HepG2 (cell line): ENCODE measurements around the gene CPEB3. TPM values are rescaled to one million over a fixed set of nuclear protein-coding genes. Genes with fewer than 3 reads are reported as not detected.

Experiments
- ATAC-seq: fragments of 200-7000 bp; cut with Tn5 transposase; 3 replicates; pipeline ENCODE4 v1.9.1; 2020; ENCODE audit warnings: mild to moderate bottlenecking, moderate library complexity
- BruUV-seq: library from RNA; stranded (reverse); fragments of 400-500 nt; replicated peaks from 2 replicates; lab custom pipeline; 2021; lab: Mats Ljungman, UMichigan
- CTCF ChIA-PET: fragments of 300-600 bp; formaldehyde crosslinking; extraction: SDS; loops from one replicate; lab custom pipeline; 2021; ENCODE audit warnings: low total read pairs, inconsistent platforms, low intra/inter-chr PET ratio; lab: Yijun Ruan, JAX
- POLR2A ChIA-PET: fragments of 350-600 bp; sonication (Branson Sonifier 250); formaldehyde crosslinking; loops from one replicate; lab custom pipeline; 2020; ENCODE audit warnings: antibody characterized with exemption, inconsistent platforms; lab: Yijun Ruan, JAX
- DNase-seq: peaks from one replicate; pipeline ENCODE4 v3.0.0-alpha.2; 2015; ENCODE audit warnings: low spot score
- FAIRE-seq: peaks from 3 replicates; lab custom pipeline; 2011; peaks lifted over from hg19 to GRCh38; lab: Jason Lieb, UNC
- H2AFZ ChIP-seq: one replicate; pipeline ENCODE4 v1.6.1; 2011; ENCODE audit warnings: low read length, inconsistent platforms
- H3K27ac ChIP-seq: fragments of 300-600 bp; 3 replicates; pipeline ENCODE4 v1.8.0; 2011; ENCODE audit warnings: mixed run types, mild to moderate bottlenecking, mixed read lengths, low read length, inconsistent platforms; ENCODE audit not compliant: insufficient read depth; ENCODE audit errors: extremely low read length
- H3K27me3 ChIP-seq, 2 experiments: fragments of 200-600 bp in 1 of 2; 2 replicates in 1 of 2; 3 replicates in 1 of 2; pipeline versions ENCODE4 v1.6.0 to v1.8.0; 2011; ENCODE audit warnings: low read length in 2 of 2, mild to moderate bottlenecking in 2 of 2, moderate library complexity in 2 of 2, inconsistent platforms in 1 of 2; ENCODE audit not compliant: insufficient read depth in 2 of 2, control insufficient read depth in 1 of 2
- H3K36me3 ChIP-seq, 2 experiments: fragments of 200-600 bp in 1 of 2; replicated peaks in 1 of 2; 2 replicates in 1 of 2; 3 replicates in 1 of 2; pipeline versions ENCODE4 v1.5.1 to v1.8.0; 2011; ENCODE audit warnings: low read length in 2 of 2, inconsistent platforms in 1 of 2; ENCODE audit not compliant: insufficient read depth in 2 of 2, control insufficient read depth in 1 of 2
- H3K4me1 ChIP-seq: 2 replicates; pipeline ENCODE4 v1.5.1; 2012; ENCODE audit warnings: low read length, inconsistent platforms; ENCODE audit not compliant: insufficient read depth
- H3K4me2 ChIP-seq: 2 replicates; pipeline ENCODE4 v1.6.0; 2011; ENCODE audit warnings: low read depth, low read length, inconsistent platforms
- H3K4me3 ChIP-seq, 3 experiments: fragments of 200-600 bp in 1 of 3; sonication (generic), shearing (Covaris generic) in 1 of 3; replicated peaks in 1 of 3; 2 replicates each; pipeline ENCODE4 v1.5.1; 2011 to 2016; ENCODE audit warnings: low read length in 3 of 3, inconsistent platforms in 2 of 3, low read depth in 2 of 3, mild to moderate bottlenecking in 2 of 3, control low read depth in 1 of 3, mixed read lengths in 1 of 3; ENCODE audit not compliant: insufficient read depth in 1 of 3
- H3K79me2 ChIP-seq: one replicate; pipeline ENCODE4 v1.6.1; 2011; ENCODE audit warnings: low read length, inconsistent platforms; ENCODE audit not compliant: insufficient read depth
- H3K9ac ChIP-seq: 2 replicates; pipeline ENCODE4 v1.6.0; 2011; ENCODE audit warnings: mild to moderate bottlenecking, low read depth, low read length, inconsistent platforms; ENCODE audit not compliant: insufficient read depth
- H3K9me3 ChIP-seq: 2 replicates; pipeline ENCODE4 v1.5.1; 2012; ENCODE audit warnings: mild to moderate bottlenecking, low read length
- H4K20me1 ChIP-seq: 2 replicates; pipeline ENCODE4 v1.6.0; 2011; ENCODE audit warnings: inconsistent platforms, mild to moderate bottlenecking, low read length, moderate library complexity; ENCODE audit not compliant: insufficient read depth
- ATM ChIP-seq: fragments of 450-650 bp; IDR thresholded peaks from 2 replicates; pipeline ENCODE4 v1.7.1; 2017; ENCODE audit warnings: mild to moderate bottlenecking, borderline replicate concordance
- CREM ChIP-seq, 2 experiments: sonication (generic) in 1 of 2; formaldehyde crosslinking in 1 of 2; IDR thresholded peaks; 2 replicates each; pipeline versions ENCODE4 v1.4.0 to v1.6.1; 2016 to 2020; ENCODE audit warnings: antibody characterized with exemption in 1 of 2, mild to moderate bottlenecking in 1 of 2, missing genetic modification reagents in 1 of 2
- FOXO4 ChIP-seq: sonication (generic); formaldehyde crosslinking; conservative IDR thresholded peaks from 2 replicates; pipeline ENCODE4 v1.8.1; 2023; ENCODE audit warnings: missing genetic modification reagents
- GMEB1 ChIP-seq: sonication (generic); formaldehyde crosslinking; IDR thresholded peaks from 2 replicates; pipeline ENCODE4 v1.5.1; 2020; ENCODE audit warnings: missing genetic modification reagents, mild to moderate bottlenecking, borderline replicate concordance
- HDAC2 ChIP-seq: sonication (generic); formaldehyde crosslinking; IDR thresholded peaks from 2 replicates; pipeline ENCODE4 v1.4.0; 2020; ENCODE audit warnings: missing genetic modification reagents
- HNRNPK ChIP-seq: fragments of 200-400 bp; formaldehyde crosslinking; IDR thresholded peaks from 2 replicates; pipeline ENCODE4 v1.6.1; 2018; ENCODE audit warnings: low read length, low read depth, moderate library complexity, mild to moderate bottlenecking; ENCODE audit not compliant: poor library complexity, severe bottlenecking
- NR0B2 ChIP-seq: sonication (generic); formaldehyde crosslinking; IDR thresholded peaks from 2 replicates; pipeline ENCODE4 v1.4.0; 2020; ENCODE audit warnings: mild to moderate bottlenecking, missing genetic modification reagents
- NR2C2 ChIP-seq: sonication (generic); formaldehyde crosslinking; IDR thresholded peaks from 2 replicates; pipeline ENCODE4 v1.4.0; 2020; ENCODE audit warnings: missing genetic modification reagents, mild to moderate bottlenecking, moderate library complexity, borderline replicate concordance
- PHF20 ChIP-seq: sonication (generic); formaldehyde crosslinking; IDR thresholded peaks from 2 replicates; pipeline ENCODE4 v1.5.0; 2020; ENCODE audit warnings: mild to moderate bottlenecking, missing genetic modification reagents
- TAF15 ChIP-seq: fragments of 200-400 bp; formaldehyde crosslinking; IDR thresholded peaks from one replicate; pipeline ENCODE4 v1.6.1; 2018; ENCODE audit warnings: mild to moderate bottlenecking, low read depth, low read length; ENCODE audit not compliant: poor library complexity, severe bottlenecking
- TBP ChIP-seq: sonication (generic); formaldehyde crosslinking; IDR thresholded peaks from 2 replicates; pipeline ENCODE4 v1.5.0; 2020; ENCODE audit warnings: missing genetic modification reagents
- ZMYM2 ChIP-seq: sonication (generic); formaldehyde crosslinking; IDR thresholded peaks from 2 replicates; pipeline ENCODE4 v1.8.0; 2022; ENCODE audit warnings: mild to moderate bottlenecking, missing genetic modification reagents
- ZNF205 ChIP-seq: IDR thresholded peaks from 2 replicates; pipeline ENCODE4 v1.6.1; 2018; ENCODE audit warnings: missing biosample characterization, missing genetic modification reagents
- ZNF431 ChIP-seq: sonication (generic); formaldehyde crosslinking; IDR thresholded peaks from 2 replicates; pipeline ENCODE4 v1.9.0; 2022; ENCODE audit warnings: missing genetic modification reagents, low read depth, mild to moderate bottlenecking, borderline replicate concordance
- ZNF468 ChIP-seq: sonication (generic); formaldehyde crosslinking; IDR thresholded peaks from 2 replicates; pipeline ENCODE4 v1.8.0; 2022; ENCODE audit warnings: mild to moderate bottlenecking, moderate library complexity, missing genetic modification reagents
- ZNF549 ChIP-seq: sonication (generic); formaldehyde crosslinking; IDR thresholded peaks from 2 replicates; pipeline ENCODE4 v1.5.0; 2020; ENCODE audit warnings: missing genetic modification reagents
- ZNF761 ChIP-seq: sonication (generic); formaldehyde crosslinking; conservative IDR thresholded peaks from 2 replicates; pipeline ENCODE4 v1.4.0; 2020; ENCODE audit warnings: mild to moderate bottlenecking, missing genetic modification reagents
- WGBS: methylation state at CpG from one replicate; pipeline ENCODE4 v1.1.6; 2017; ENCODE audit warnings: low lambda C conversion rate; 5-methylcytosine and 5-hydroxymethylcytosine counted together
- in situ Hi-C: cut with HindIII; loops from 2 replicates; pipeline ENCODE4 v1.10.0; 2017; ENCODE audit warnings: low pct_unique_long_range_greater_than_20kb; ENCODE audit not compliant: extremely low pct_ligation_motif_present
- intact Hi-C: fragments of 100-400 bp; cut with micrococcal nuclease; formaldehyde crosslinking; loops from one replicate; pipeline ENCODE4 v1.10.0; 2022; ENCODE audit not compliant: unreplicated experiment
- polyA plus RNA-seq, 8 experiments: library from polyadenylated mRNA; depleted of rRNA in 3 of 8; stranded (reverse) in 7 of 8; unstranded in 1 of 8; fragments of >200 nt; fragmentation: Illumina TruSeq in 4 of 8; extraction: Trizol in 4 of 8; gene quantifications; 2 replicates each; pipeline versions ENCODE4 v1.2.1 to v1.2.3, GENCODE V29; 2011 to 2016; ENCODE audit warnings: low read depth in 4 of 8, missing spikeins in 1 of 8, mixed read lengths in 1 of 8; ENCODE audit not compliant: insufficient read depth in 1 of 8
- total RNA-seq, 5 experiments: library from RNA; depleted of rRNA; stranded (reverse); fragments of >200 nt; fragmentation: Illumina TruSeq; extraction: Trizol; gene quantifications; 2 replicates each; pipeline ENCODE4 v1.2.3, GENCODE V29; 2016; ENCODE audit warnings: low read depth in 1 of 5
- TF ChIP-seq, protein P1 (sequence below): sonication (generic); formaldehyde crosslinking; IDR thresholded peaks from 2 replicates; pipeline ENCODE4 v1.8.0; 2022; ENCODE audit warnings: missing genetic modification reagents, mild to moderate bottlenecking, inconsistent platforms, borderline replicate concordance
- TF ChIP-seq, protein P2 (sequence below): sonication (generic); formaldehyde crosslinking; IDR thresholded peaks from 2 replicates; pipeline ENCODE4 v1.8.1; 2023; ENCODE audit warnings: mild to moderate bottlenecking, missing genetic modification reagents

The CPEB3 gene
- total and polyA plus RNA-seq, 2 of the 13 experiments (the other 11 are each of a cell fraction or from before 2014, with no cell fraction given), result 0.66 to 0.70 TPM

- TF ChIP-seq ZNF761 (CRISPR knock-in tag) (no peak), CREM (IDR thresholded peaks at IDR 0.05) (no peak), CREM (CRISPR knock-in tag; IDR thresholded peaks at IDR 0.05) (no peak)
These were observed 141.6 kb downstream of the CPEB3 start (continued) for GRCh38 chr10:92149261-92149660.

GRCh38 chr10:92146781-92147180 is 144.1 kb downstream of the CPEB3 start:
- ATAC-seq (no peak), DNase-seq (no peak), FAIRE-seq (no peak)
- no peak overlapping the region for H3K4me2 ChIP-seq
- no peaks in the 10 kb centered on the region for H4K20me1 ChIP-seq
- BruUV-seq, result no TSS peak
- no peaks in the 10 kb centered on the region for H3K27me3 ChIP-seq
- WGBS, result 96% methylated on average over 6 of the region's 6 CpGs
- intact Hi-C loops (no loop called here), in situ Hi-C loops (no loop called here)
- H3K27ac ChIP-seq, result no peak overlapping the region
- H3K79me2 ChIP-seq, result no peaks in the 10 kb centered on the region
- peaks cover 6% of the 10 kb centered on the region; the same call in 1 of the 2 replicates for H3K4me1 ChIP-seq
- no peaks in the 10 kb centered on the region; a peak in 1 of 5 replicates for H3K36me3 ChIP-seq
- POLR2A ChIA-PET, result no interaction called here
- CTCF ChIA-PET, result no interaction called here
- H2AFZ ChIP-seq, result no peak overlapping the region
- H3K4me3 ChIP-seq, result no peak overlapping the region
- H3K9me3 ChIP-seq, result no peaks in the 10 kb centered on the region
- no peak overlapping the region for H3K9ac ChIP-seq
- TF ChIP-seq ATM (no peak), HNRNPK (no peak), ZNF549 (CRISPR knock-in tag) (no peak), HDAC2 (CRISPR knock-in tag) (no peak), TBP (CRISPR knock-in tag) (no peak), ZNF431 (no peak), GMEB1 (no peak), NR2C2 (CRISPR knock-in tag) (no peak), FOXO4 (CRISPR knock-in tag) (no peak), TAF15 (no peak), PHF20 (CRISPR knock-in tag) (no peak), NR0B2 (CRISPR knock-in tag) (no peak), ZNF468 (CRISPR knock-in tag) (no peak), ZMYM2 (no peak), ZNF205 (CRISPR knock-in tag) (no peak)
- TF ChIP-seq, protein P1, sequence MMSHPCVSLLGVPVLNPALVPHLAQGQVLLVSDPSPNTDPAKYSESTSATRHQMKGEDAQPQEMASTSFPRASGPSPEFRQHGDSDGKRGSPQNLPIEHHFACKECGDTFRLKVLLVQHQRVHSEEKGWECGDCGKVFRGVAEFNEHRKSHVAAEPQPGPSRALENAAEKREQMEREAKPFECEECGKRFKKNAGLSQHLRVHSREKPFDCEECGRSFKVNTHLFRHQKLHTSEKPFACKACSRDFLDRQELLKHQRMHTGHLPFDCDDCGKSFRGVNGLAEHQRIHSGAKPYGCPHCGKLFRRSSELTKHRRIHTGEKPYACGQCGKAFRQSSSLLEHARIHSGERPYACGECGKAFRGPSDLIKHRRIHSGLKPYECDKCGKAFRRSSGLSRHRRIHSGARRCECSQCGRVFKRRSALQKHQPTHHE (CRISPR knock-in tag), result no peak
- TF ChIP-seq, protein P2, sequence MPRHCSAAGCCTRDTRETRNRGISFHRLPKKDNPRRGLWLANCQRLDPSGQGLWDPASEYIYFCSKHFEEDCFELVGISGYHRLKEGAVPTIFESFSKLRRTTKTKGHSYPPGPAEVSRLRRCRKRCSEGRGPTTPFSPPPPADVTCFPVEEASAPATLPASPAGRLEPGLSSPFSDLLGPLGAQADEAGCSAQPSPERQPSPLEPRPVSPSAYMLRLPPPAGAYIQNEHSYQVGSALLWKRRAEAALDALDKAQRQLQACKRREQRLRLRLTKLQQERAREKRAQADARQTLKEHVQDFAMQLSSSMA (CRISPR knock-in tag), result no peak
